HG03135 (cell line): Measurements from ENCODE around the gene TSTD1.
A peak's percentile ranks its signal among the peaks of the same experiment; 100 is the strongest.
"Not testable (repeated sequence)": the region's sequence is repeated elsewhere in the genome, so short reads cannot be mapped to it uniquely, and the experiment has no call there.

ENCODE experiments used
- ATAC-seq: cut with Tn5 transposase; IDR thresholded peaks from one replicate; pipeline ENCODE4 v1.9.1; 2021; ENCODE audit warnings: mild to moderate bottlenecking, moderate library complexity; ENCODE audit not compliant: unreplicated experiment

The TSTD1 gene

GRCh38 chr1:161039154-161039545 lies 386 bp upstream of the TSTD1 start:
- no peak for ATAC-seq

GRCh38 chr1:161037661-161038522 lies 872 bp downstream of the TSTD1 start:
- no peak for ATAC-seq

- ATAC-seq: no peak
Measured at GRCh38 chr1:161033751-161034150, 5.0 kb downstream of the TSTD1 start.

- ATAC-seq: no peak
Measured at GRCh38 chr1:161032409-161032808, 6.4 kb downstream of the TSTD1 start.

- no peak for ATAC-seq
Measured at GRCh38 chr1:161031874-161032273, 6.9 kb downstream of the TSTD1 start.

GRCh38 chr1:161029466-161029865 lies 9.3 kb downstream of the TSTD1 start:
- not testable (repeated sequence) for ATAC-seq

GRCh38 chr1:161026954-161027353 lies 11.8 kb downstream of the TSTD1 start:
- not testable (repeated sequence) for ATAC-seq

- ATAC-seq: not testable (repeated sequence)
Measured at GRCh38 chr1:161022432-161022831, 16.3 kb downstream of the TSTD1 start.

- ATAC-seq: no peak
Measured at GRCh38 chr1:161021970-161022353, 16.8 kb downstream of the TSTD1 start.

GRCh38 chr1:161021165-161021969 lies 17.4 kb downstream of the TSTD1 start:
- peak; percentile 86 for ATAC-seq

- ATAC-seq: peak; percentile 57
Measured at GRCh38 chr1:161020509-161021164, 18.1 kb downstream of the TSTD1 start, which contains the start of gene F11R. Gene F11R (minus strand): TSS chr1:161021152. CDS start chr1:161021073, 79 bp downstream.

- ATAC-seq: peak; percentile 10
Measured at GRCh38 chr1:161019751-161020495, 18.8 kb downstream of the TSTD1 start.

- not testable (repeated sequence) for ATAC-seq
Measured at GRCh38 chr1:161019111-161019660, 19.6 kb downstream of the TSTD1 start.

GRCh38 chr1:161018631-161018930 lies 20.2 kb downstream of the TSTD1 start:
- ATAC-seq: no peak

- no peak for ATAC-seq
Measured at GRCh38 chr1:161017756-161018630, 20.8 kb downstream of the TSTD1 start.

- ATAC-seq: not testable (repeated sequence)
Measured at GRCh38 chr1:161017181-161017580, 21.6 kb downstream of the TSTD1 start.

GRCh38 chr1:161016683-161017082 lies 22.1 kb downstream of the TSTD1 start:
- ATAC-seq: not testable (repeated sequence)

- ATAC-seq: peak; percentile 81
Measured at GRCh38 chr1:161013488-161014230, 25.1 kb downstream of the TSTD1 start.

- ATAC-seq: no peak
Measured at GRCh38 chr1:161013131-161013487, 25.7 kb downstream of the TSTD1 start.
